Body of pancreas (tissue), 4 donors: ENCODE data around the gene ERICH4.

ENCODE experiments used
- CTCF ChIP-seq, 7 experiments: fragments of 450-650 bp in 4 of 7; fragments of 200-600 bp in 3 of 7; sonication (generic) in 3 of 7; IDR thresholded peaks; one replicate each; pipeline ENCODE4 v1.5.1; 2016 to 2019; ENCODE audit warnings: antibody characterized with exemption in 7 of 7
- POLR2A ChIP-seq, 3 donors: fragments of 450-650 bp; IDR thresholded peaks; one replicate each; pipeline ENCODE4 v1.6.1; 2016; ENCODE audit warnings: antibody characterized with exemption in 3 of 3, mild to moderate bottlenecking in 2 of 3

GRCh38 chr19:41449865-41450178 is 6.9 kb downstream of the ERICH4 start:
- no peak for TF ChIP-seq CTCF (IDR thresholded peaks at IDR 0.05)
- no peak for TF ChIP-seq POLR2A (IDR thresholded peaks at IDR 0.05)
